Stimulated activated CD8-positive, alpha-beta memory T cell treated with anti-CD3 and anti-CD28 coated beads, Interleukin-7, amount 100 ng/mL, for 48 hours (primary cell): Measurements from ENCODE around the gene HEPACAM2.
A peak's percentile ranks its signal among the peaks of the same experiment; 100 is the strongest.

Experiments used
- DNase-seq, 2 donors: peaks; one replicate each; pipeline ENCODE4 v3.0.0-alpha.2; 2020; ENCODE audit warnings: low read depth in 1 of 2; ENCODE audit errors: extremely low read depth in 1 of 2

Gene HEPACAM2

GRCh38 chr7:93148727-93149126 is 77.5 kb downstream of the HEPACAM2 start:
- DNase-seq = no peak

- no peak for DNase-seq
Observed at GRCh38 chr7:93148144-93148543, 78.1 kb downstream of the HEPACAM2 start, which contains the start of gene SAMD9L. Gene SAMD9L (minus strand): TSS chr7:93148385. CDS start chr7:93135971, 12,414 bp downstream.

GRCh38 chr7:93147363-93147762 is 78.9 kb downstream of the HEPACAM2 start:
- DNase-seq = peak; percentile 2 to 18

- no peak for DNase-seq
Observed at GRCh38 chr7:93146472-93147141, 79.7 kb downstream of the HEPACAM2 start.

- no peak for DNase-seq
Observed at GRCh38 chr7:93146036-93146435, 80.2 kb downstream of the HEPACAM2 start.

- no peak for DNase-seq
Observed at GRCh38 chr7:93145354-93145753, 80.9 kb downstream of the HEPACAM2 start.

- no peak for DNase-seq
Observed at GRCh38 chr7:93142127-93142526, 84.1 kb downstream of the HEPACAM2 start.

GRCh38 chr7:93140582-93141191 is 85.6 kb downstream of the HEPACAM2 start:
- DNase-seq = no peak

GRCh38 chr7:93138576-93138975 is 87.7 kb downstream of the HEPACAM2 start:
- DNase-seq = no peak
